Neural crest cell (in vitro differentiated cells): ENCODE results near the gene ST3GAL3. TPM values are rescaled to one million over a fixed set of nuclear protein-coding genes. Genes with fewer than 3 reads are reported as not detected.

Source experiments
- DNase-seq: peaks from one replicate; pipeline ENCODE4 v3.0.0; 2021; ENCODE audit warnings: low read depth, mixed read lengths, low spot score
- H3K27ac Mint-ChIP-seq: one replicate; pipeline ENCODE4 v1.8.0; 2021; ENCODE audit warnings: mild to moderate bottlenecking, mixed read lengths; ENCODE audit not compliant: unreplicated experiment
- H3K27me3 Mint-ChIP-seq: 2 replicates; pipeline ENCODE4 v1.8.0; 2021; ENCODE audit warnings: low read depth, mild to moderate bottlenecking, mixed read lengths
- H3K36me3 Mint-ChIP-seq: 2 replicates; pipeline ENCODE4 v1.8.0; 2021; ENCODE audit warnings: low read depth, mild to moderate bottlenecking, mixed read lengths
- H3K4me1 Mint-ChIP-seq: 2 replicates; pipeline ENCODE4 v1.8.0; 2021; ENCODE audit warnings: mixed read lengths
- H3K4me3 Mint-ChIP-seq: one replicate; pipeline ENCODE4 v1.8.0; 2021; ENCODE audit warnings: mild to moderate bottlenecking, mixed read lengths
- H3K9me3 Mint-ChIP-seq: 2 replicates; pipeline ENCODE4 v1.8.0; 2021; ENCODE audit warnings: mixed read lengths
- total RNA-seq: library from RNA; stranded (reverse); gene quantifications from 2 replicates; pipeline ENCODE4 v1.2.1, GENCODE V29; 2021
- TF ChIP-seq, protein P1 (sequence below): fragments of 200-600 bp; sonication (generic); conservative IDR thresholded peaks from 2 replicates; pipeline ENCODE4 v1.5.0; 2021; ENCODE audit warnings: antibody characterized with exemption, mild to moderate bottlenecking

The ST3GAL3 gene
- total RNA-seq, 1 donor from 2014 or later, result 37.4 TPM

DNA sequence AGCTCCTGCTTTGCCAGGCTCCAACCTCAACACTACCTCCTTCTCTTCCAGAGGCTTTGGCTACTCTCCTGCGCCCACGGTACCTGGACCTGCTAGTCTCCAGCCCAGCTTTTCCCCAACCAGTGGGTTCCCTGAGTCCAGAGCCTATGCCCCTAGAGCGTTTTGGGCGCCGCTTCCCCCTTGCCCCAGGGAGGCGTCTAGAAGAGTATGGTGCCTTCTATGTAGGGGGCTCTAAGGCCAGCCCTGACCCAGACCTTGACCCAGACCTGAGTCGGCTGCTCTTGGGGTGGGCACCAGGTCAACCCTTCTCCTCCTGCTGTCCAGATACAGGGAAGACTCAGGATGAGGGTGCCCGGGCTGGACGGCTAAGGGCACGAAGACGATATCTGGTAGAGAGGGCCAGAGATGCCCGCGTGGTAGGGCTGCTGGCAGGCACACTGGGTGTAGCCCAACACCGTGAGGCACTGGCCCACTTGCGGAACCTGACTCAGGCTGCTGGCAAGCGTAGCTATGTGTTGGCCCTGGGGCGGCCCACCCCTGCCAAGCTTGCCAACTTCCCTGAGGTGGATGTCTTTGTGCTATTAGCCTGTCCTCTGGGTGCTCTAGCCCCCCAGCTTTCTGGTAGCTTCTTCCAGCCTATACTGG is 264.1 kb downstream of the ST3GAL3 start:
- H3K36me3 Mint-ChIP-seq, result no peaks in the 10 kb centered on the region
- H3K4me1 Mint-ChIP-seq, result peaks cover 39% of the 10 kb centered on the region
- H3K27me3 Mint-ChIP-seq, result no peaks in the 10 kb centered on the region
- TF ChIP-seq, protein P1, sequence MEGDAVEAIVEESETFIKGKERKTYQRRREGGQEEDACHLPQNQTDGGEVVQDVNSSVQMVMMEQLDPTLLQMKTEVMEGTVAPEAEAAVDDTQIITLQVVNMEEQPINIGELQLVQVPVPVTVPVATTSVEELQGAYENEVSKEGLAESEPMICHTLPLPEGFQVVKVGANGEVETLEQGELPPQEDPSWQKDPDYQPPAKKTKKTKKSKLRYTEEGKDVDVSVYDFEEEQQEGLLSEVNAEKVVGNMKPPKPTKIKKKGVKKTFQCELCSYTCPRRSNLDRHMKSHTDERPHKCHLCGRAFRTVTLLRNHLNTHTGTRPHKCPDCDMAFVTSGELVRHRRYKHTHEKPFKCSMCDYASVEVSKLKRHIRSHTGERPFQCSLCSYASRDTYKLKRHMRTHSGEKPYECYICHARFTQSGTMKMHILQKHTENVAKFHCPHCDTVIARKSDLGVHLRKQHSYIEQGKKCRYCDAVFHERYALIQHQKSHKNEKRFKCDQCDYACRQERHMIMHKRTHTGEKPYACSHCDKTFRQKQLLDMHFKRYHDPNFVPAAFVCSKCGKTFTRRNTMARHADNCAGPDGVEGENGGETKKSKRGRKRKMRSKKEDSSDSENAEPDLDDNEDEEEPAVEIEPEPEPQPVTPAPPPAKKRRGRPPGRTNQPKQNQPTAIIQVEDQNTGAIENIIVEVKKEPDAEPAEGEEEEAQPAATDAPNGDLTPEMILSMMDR, result no peak
- no peak for DNase-seq
- H3K27ac Mint-ChIP-seq, result no peak overlapping the region
- H3K9me3 Mint-ChIP-seq, result no peaks in the 10 kb centered on the region
- peak overlapping the region; percentile 98 for H3K4me3 Mint-ChIP-seq

DNA sequence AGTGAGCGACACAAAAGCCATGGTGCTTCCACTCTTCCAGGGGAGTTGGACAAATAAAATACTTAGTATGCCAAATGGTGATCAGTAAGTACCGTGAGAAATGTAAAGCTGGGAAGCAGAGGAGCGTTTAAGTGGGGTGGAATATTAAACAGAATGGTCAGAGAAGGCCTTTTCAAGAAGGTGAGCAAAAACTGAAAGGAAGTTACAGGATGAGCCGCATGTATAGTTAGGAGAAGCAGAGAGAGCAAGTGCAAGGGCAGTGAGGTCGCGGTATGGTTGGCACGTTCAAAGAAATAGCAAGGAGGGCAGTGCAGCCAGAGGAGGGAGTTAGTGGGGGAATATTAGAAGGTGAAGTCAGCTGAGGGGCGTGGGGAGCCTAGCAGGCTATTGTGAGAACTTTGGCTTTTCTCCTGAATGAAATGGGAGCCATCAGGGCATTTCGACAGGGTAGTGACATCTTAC is 266.7 kb downstream of the ST3GAL3 start:
- TF ChIP-seq, protein P1, result no peak
- peak overlapping the region; percentile 93 for H3K4me3 Mint-ChIP-seq
- H3K4me1 Mint-ChIP-seq, result peaks cover 63% of the 10 kb centered on the region
- H3K9me3 Mint-ChIP-seq, result no peaks in the 10 kb centered on the region
- no peak for DNase-seq
- no peaks in the 10 kb centered on the region for H3K27me3 Mint-ChIP-seq
- H3K27ac Mint-ChIP-seq, result peak overlapping the region; percentile 93
- H3K36me3 Mint-ChIP-seq, result peaks cover 11% of the 10 kb centered on the region

DNA sequence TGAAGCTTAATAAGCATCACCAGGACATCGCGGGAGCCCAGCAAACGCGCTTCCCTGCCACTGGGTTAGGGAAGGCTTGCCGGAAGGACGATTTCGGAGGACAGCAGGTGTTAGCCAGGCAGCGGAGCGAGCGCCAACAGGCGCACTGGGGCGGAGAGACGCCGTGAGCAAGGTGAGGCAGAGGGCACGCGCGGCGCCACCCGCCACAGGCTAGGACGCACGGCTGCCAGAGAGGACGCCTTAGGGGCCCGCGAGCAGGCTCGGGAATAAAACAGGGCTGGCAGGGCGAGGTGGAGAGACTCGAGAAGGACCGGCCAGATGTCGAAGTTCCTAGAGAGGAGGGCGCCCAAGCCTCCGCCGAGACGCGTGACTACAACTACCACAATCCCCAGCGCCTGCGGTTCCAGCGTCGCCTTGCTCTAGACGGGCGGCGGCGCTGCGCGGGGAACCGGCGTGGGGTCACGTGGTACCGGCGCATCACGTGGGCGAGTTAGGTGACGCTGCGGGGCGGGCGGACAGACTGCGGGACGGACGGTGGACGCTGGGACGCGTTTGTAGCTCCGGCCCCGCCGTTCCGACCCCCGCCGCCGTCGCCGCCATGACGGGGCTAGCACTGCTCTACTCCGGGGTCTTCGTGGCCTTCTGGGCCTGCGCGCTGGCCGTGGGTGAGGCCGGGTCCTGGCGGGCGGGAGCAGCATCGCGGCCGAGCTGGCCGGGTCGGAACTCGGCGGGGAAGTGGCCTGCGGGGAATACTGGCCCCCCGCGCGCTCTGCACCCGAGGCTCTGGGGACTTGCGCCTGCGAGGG is 267.3 kb downstream of the ST3GAL3 start, which contains the start of gene ATP6V0B:
TSS of gene ATP6V0B (plus strand) at position 518 of the 806 bp plus-strand sequence. CDS start at position 599, 81 bp downstream.
- peaks cover 11% of the 10 kb centered on the region for H3K36me3 Mint-ChIP-seq
- H3K4me1 Mint-ChIP-seq, result peaks cover 58% of the 10 kb centered on the region
- no peaks in the 10 kb centered on the region for H3K27me3 Mint-ChIP-seq
- DNase-seq, result peak; percentile 94
- H3K4me3 Mint-ChIP-seq, result peak within 1 kb of the TSS; percentile 93
- TF ChIP-seq, protein P1, result peak; percentile 45
- peak within 1 kb of the TSS; percentile 93 for H3K27ac Mint-ChIP-seq
- H3K9me3 Mint-ChIP-seq, result no peaks in the 10 kb centered on the region

DNA sequence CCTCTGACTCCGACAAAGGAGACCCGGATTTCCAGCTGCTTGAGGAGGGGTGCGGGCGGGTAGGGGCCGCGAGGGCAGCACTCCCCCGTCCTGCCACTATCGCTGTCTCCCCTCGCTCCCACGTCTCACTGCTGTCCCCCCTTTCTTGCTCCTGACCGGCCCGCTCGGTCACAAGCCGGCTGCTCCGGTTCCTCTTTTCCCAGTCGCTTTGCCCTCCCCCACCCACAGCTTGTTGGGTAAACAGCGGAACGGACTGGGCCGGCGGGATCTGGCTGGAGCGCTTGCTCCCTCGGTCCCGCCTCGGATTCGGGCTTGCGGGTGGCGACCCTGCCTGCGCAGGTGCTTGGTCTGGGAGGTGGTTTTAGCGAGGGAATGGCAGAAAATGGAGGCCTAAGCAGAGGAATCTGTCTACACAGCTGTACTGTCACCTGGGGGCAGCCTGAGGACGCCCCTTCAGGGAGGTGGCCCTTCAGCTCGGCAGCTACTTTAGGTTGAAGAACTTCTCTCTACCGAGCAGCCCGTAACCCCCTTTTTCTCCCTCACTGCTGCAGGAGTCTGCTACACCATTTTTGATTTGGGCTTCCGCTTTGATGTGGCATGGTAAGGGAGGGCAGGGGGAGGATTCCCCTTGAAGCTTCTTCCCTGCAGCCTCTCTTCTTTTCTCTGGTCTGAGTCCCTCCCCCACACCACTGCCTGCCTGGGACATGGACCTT is 268.1 kb downstream of the ST3GAL3 start:
- no peak for DNase-seq
- H3K36me3 Mint-ChIP-seq, result peaks cover 11% of the 10 kb centered on the region
- TF ChIP-seq, protein P1, result no peak

DNA sequence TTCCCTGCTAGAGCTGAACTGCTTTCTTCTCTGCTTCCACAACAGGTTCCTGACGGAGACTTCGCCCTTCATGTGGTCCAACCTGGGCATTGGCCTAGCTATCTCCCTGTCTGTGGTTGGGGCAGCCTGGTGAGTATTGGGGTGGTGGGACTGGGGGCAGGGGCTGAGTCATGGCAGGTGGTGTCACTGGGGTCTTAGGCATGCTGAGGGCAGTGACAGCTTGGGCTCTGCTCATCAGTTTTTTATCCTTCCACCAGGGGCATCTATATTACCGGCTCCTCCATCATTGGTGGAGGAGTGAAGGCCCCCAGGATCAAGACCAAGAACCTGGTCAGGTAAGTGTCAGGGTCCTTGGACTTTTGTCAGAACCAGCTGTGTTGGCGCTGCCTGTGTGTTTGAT is 268.7 kb downstream of the ST3GAL3 start:
- Mint-ChIP-seq H3K9me3 (no peaks in the 10 kb centered on the region), H3K4me1 (peaks cover 57% of the 10 kb centered on the region), H3K27me3 (no peaks in the 10 kb centered on the region), H3K27ac (peak overlapping the region; percentile 84), H3K4me3 (peak overlapping the region; percentile 93), H3K36me3 (peaks cover 14% of the 10 kb centered on the region)
- TF ChIP-seq, protein P1, result no peak
- DNase-seq, result no peak

More for the DNA sequence above, 268.1 kb downstream of the ST3GAL3 start:
- Mint-ChIP-seq H3K4me1 (peaks cover 58% of the 10 kb centered on the region), H3K27me3 (no peaks in the 10 kb centered on the region), H3K4me3 (peak overlapping the region; percentile 93), H3K27ac (peak overlapping the region; percentile 84), H3K9me3 (no peaks in the 10 kb centered on the region)
